Measurements from ENCODE around the gene RHOD.

DNA sequence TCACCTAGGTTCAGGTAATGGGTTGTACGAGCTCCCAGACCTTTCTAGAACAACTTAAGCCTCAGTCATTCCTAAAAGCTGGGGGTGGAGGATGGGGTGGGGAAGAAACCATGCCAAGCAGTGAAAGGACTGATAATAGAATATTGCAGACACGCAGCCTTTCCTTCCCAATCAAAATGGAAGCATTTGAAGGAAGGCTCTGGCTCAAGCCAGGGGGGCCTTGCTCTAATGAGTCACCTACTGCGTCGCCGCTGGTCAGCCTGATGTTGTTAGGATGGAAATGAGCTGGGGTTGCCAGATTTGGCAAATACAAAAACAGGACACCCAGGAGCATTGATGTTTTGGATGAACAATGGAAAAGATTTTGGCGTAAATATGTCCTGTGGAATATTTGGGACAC is 27.5 kb upstream of the RHOD start:
- TF ChIP-seq POLR2AphosphoS5 (IDR thresholded peaks at IDR 0.05; ENCODE audit: low read depth, low read length): no peak
- no peak for TF ChIP-seq POLR2A (IDR thresholded peaks at IDR 0.05; ENCODE audit: low read depth, low read length)
- no peak for TF ChIP-seq TAF1 (IDR thresholded peaks at IDR 0.05; ENCODE audit: borderline replicate concordance, low read depth, low read length)
